ENCODE results near the gene TPK1. TPM values are rescaled to one million over a fixed set of nuclear protein-coding genes. Genes with fewer than 3 reads are reported as not detected.

Gene TPK1
- total and polyA plus RNA-seq, 2 of the 8 experiments (the other 6 are each of a cell fraction or from before 2014, with no cell fraction given): 1.9 to 2.7 TPM

- H3K36me3 ChIP-seq (ENCODE audit: control insufficient read depth in 2 of 4, insufficient read depth in 4 of 4, low read length in 3 of 4): no peaks in the 10 kb centered on the region
- no peak overlapping the region for H3K4me2 ChIP-seq (ENCODE audit: insufficient read depth in 1 of 2, low read depth in 2 of 2, low read length in 2 of 2)
- POLR2A ChIA-PET (ENCODE audit: partially characterized antibody): no interaction called here
- H2BK120ac ChIP-seq (replicated peaks; ENCODE audit: low read depth, low read length): no peak overlapping the region
- no peak overlapping the region for H4K8ac ChIP-seq (ENCODE audit: extremely low read depth, insufficient read depth, low read length)
- H4K91ac ChIP-seq (replicated peaks; ENCODE audit: insufficient read length, low read length): no peak overlapping the region
- H3K79me2 ChIP-seq (ENCODE audit: control insufficient read depth in 1 of 2, insufficient read depth in 2 of 2, low read length in 2 of 2): no peaks in the 10 kb centered on the region
- peaks cover 0 to 6% (median 3%) of the 10 kb centered on the region in 4 experiments; a peak in 4 of 7 replicates for H3K4me1 ChIP-seq (replicated peaks in 1 of 4; ENCODE audit: control insufficient read depth in 3 of 4, insufficient read depth in 4 of 4, low read length in 3 of 4)
- no peak overlapping the region for H2BK5ac ChIP-seq (ENCODE audit: low read depth, low read length)
- no peaks in the 10 kb centered on the region for H3K9me3 ChIP-seq (ENCODE audit: insufficient read depth in 2 of 2, low read depth in 1 of 2, low read length in 1 of 2)
- DNase-seq (ENCODE audit: low read depth in 1 of 2, low spot score in 2 of 2) (no peak), FAIRE-seq (no peak)
- CTCF ChIA-PET (ENCODE audit: partially characterized antibody): interaction anchor here (0.6 to 2.6 kb wide), 7 partner anchors 11 to 311 kb away, joined by 3 to 12 read pairs (median 7); no protein-coding TSS in a partner anchor
- H4K5ac ChIP-seq (ENCODE audit: insufficient read length, low read depth, low read length): no peak overlapping the region
- no peaks in the 10 kb centered on the region for H3K23me2 ChIP-seq (ENCODE audit: low read depth, low read length)
- H3K4ac ChIP-seq (replicated peaks; ENCODE audit: insufficient read length, low read depth, low read length): no peak overlapping the region
- TF ChIP-seq CTBP2 (IDR thresholded peaks at IDR 0.05; ENCODE audit: borderline replicate concordance, insufficient read depth, insufficient read length, low read length): no peak
- TF ChIP-seq TAF7 (optimal IDR thresholded peaks at IDR 0.05; ENCODE audit: borderline replicate concordance, low read depth, low read length): no peak
- no peak for TF ChIP-seq CBX5 (IDR thresholded peaks at IDR 0.05; ENCODE audit: low read depth, low read length)
- TF ChIP-seq CHD1 (IDR thresholded peaks at IDR 0.05; ENCODE audit: low read depth, low read length): no peak
- no peak for TF ChIP-seq RFX5 (IDR thresholded peaks at IDR 0.05; ENCODE audit: borderline replicate concordance, low read depth, low read length)
- no peak for TF ChIP-seq JUN (IDR thresholded peaks at IDR 0.05; ENCODE audit: low read depth, low read length)
- no peak for TF ChIP-seq SAP30 (IDR thresholded peaks at IDR 0.05; ENCODE audit: insufficient read depth, insufficient replicate concordance, low read length)
- no peak for TF ChIP-seq HDAC6 (IDR thresholded peaks at IDR 0.05; ENCODE audit: low read depth, low read length)
- no peak for TF ChIP-seq SIX5 (IDR thresholded peaks at IDR 0.05; ENCODE audit: low read depth, low read length)
- no peak overlapping the region for H3K18ac ChIP-seq (ENCODE audit: extremely low read depth, low read length)
- H3K9ac ChIP-seq (replicated peaks in 1 of 4; ENCODE audit: extremely low read depth in 1 of 4, low read depth in 3 of 4, low read length in 3 of 4): no peak overlapping the region
- peaks cover 0 to 2% (median 0%) of the 10 kb centered on the region in 4 experiments; a peak in 1 of 7 replicates for H3K27me3 ChIP-seq (replicated peaks in 1 of 4; ENCODE audit: control insufficient read depth in 3 of 4, extremely low read depth in 1 of 4, insufficient read depth in 3 of 4, low read length in 3 of 4)
- H3K14ac ChIP-seq (ENCODE audit: insufficient read length): no peak overlapping the region
- H3K23ac ChIP-seq (ENCODE audit: insufficient read length): no peak overlapping the region
- H3K4me3 ChIP-seq (ENCODE audit: extremely low read depth in 1 of 4, insufficient read depth in 2 of 4, low read depth in 3 of 4, low read length in 4 of 4): no peak overlapping the region
- H4K20me1 ChIP-seq (replicated peaks in 1 of 2; ENCODE audit: control insufficient read depth in 1 of 2, insufficient read depth in 2 of 2, low read length in 2 of 2): no peaks in the 10 kb centered on the region
- H2BK12ac ChIP-seq (ENCODE audit: low read depth, low read length): no peak overlapping the region
- no peak overlapping the region for H2AK5ac ChIP-seq (ENCODE audit: low read depth, low read length)
- 71% methylated on average over 4 of the region's 4 CpGs; no CpG with 5 or more reads in 1 of the 2 experiments for WGBS, 2 experiments (ENCODE audit: extremely low coverage in 1 of 2, insufficient coverage in 1 of 2, insufficient read length in 1 of 2, insufficient replicate concordance in 2 of 2, low coverage in 1 of 2, low lambda C conversion rate in 2 of 2, missing lambda C conversion rate in 1 of 2)
- no peak overlapping the region for H2BK20ac ChIP-seq (ENCODE audit: low read length)
- no peak overlapping the region for H2BK15ac ChIP-seq (ENCODE audit: low read length)
- no peaks in the 10 kb centered on the region for H3K79me1 ChIP-seq (ENCODE audit: low read depth, low read length)
- peak overlapping the region; percentile 58; the same call in 1 of the 2 replicates for H2AFZ ChIP-seq (ENCODE audit: low read length)
- H3K56ac ChIP-seq (replicated peaks; ENCODE audit: insufficient read length, low read depth, low read length): no peak overlapping the region
- H3K27ac ChIP-seq (ENCODE audit: low read depth, low read length): no peak overlapping the region
These were observed 425.4 kb downstream of the TPK1 start for GRCh38 chr7:144410441-144410840.

All from H1 (cell line).